Measurements from ENCODE around the gene EXTL1. TPM values are rescaled to one million over a fixed set of nuclear protein-coding genes. Genes with fewer than 3 reads are reported as not detected.

Gene EXTL1
- total RNA-seq, 4 donors from 2014 or later, result 0.13 to 1.2 TPM; not detected in 2

DNA sequence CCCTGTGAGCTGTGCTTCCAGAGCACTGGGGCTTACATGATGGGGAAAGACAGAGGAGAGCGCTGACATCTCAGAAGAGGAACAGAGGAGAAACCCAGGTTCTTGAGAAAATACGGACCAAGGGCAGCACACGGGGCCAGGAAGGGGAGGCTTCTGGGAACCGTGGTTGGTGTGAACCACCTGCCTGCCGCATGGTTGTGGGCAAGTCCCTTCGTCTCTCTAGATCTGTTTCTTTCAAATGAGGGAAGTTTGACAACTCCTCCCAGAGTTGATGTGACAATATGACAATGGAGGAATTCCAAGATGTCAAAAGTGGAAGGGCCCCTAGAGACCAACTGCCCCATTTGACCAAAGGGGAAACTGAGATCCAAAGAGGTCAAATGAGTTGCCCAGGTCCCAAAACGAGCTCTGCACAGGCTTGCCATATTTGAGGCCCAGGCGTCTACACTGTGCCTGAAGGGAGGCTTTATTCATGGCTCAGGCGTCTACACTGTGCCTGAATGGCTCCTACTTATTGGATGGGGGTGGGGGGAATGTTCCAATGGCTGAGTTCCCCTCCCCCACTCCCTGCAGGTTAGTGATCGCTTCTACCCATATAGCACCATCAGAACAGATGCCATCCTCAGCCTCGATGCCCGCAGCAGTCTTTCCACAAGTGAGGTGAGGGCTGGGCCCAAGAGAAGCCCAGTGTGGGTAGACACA, 11.2 kb downstream of the EXTL1 start:
- Histone ChIP-seq H3K9me3 (no peaks in the 10 kb centered on the region), H3K4me1 (peaks cover 26 to 38% of the 10 kb centered on the region in 2 donors), H3K36me3 (no peaks in the 10 kb centered on the region), H3K27ac (peak overlapping the region in 2 of 3 donors; percentile 22 to 74), H3K4me3 (replicated peaks in 1 of 3) (no peak overlapping the region), H3K27me3 (no peaks in the 10 kb centered on the region)
- 91 to 93% methylated on average over 9 to 12 of the region's 12 CpGs for WGBS, 2 donors
- no peak for DNase-seq
- intact Hi-C loops (cut with DNase I), result loop anchor here (10.0 kb wide), 2 partner anchors 72 to 112 kb away; no protein-coding TSS in a partner anchor
- no peak for TF ChIP-seq POLR2A (IDR thresholded peaks at IDR 0.05)
- TF ChIP-seq, protein P1, sequence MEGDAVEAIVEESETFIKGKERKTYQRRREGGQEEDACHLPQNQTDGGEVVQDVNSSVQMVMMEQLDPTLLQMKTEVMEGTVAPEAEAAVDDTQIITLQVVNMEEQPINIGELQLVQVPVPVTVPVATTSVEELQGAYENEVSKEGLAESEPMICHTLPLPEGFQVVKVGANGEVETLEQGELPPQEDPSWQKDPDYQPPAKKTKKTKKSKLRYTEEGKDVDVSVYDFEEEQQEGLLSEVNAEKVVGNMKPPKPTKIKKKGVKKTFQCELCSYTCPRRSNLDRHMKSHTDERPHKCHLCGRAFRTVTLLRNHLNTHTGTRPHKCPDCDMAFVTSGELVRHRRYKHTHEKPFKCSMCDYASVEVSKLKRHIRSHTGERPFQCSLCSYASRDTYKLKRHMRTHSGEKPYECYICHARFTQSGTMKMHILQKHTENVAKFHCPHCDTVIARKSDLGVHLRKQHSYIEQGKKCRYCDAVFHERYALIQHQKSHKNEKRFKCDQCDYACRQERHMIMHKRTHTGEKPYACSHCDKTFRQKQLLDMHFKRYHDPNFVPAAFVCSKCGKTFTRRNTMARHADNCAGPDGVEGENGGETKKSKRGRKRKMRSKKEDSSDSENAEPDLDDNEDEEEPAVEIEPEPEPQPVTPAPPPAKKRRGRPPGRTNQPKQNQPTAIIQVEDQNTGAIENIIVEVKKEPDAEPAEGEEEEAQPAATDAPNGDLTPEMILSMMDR (IDR thresholded peaks at IDR 0.05), result no peak

DNA sequence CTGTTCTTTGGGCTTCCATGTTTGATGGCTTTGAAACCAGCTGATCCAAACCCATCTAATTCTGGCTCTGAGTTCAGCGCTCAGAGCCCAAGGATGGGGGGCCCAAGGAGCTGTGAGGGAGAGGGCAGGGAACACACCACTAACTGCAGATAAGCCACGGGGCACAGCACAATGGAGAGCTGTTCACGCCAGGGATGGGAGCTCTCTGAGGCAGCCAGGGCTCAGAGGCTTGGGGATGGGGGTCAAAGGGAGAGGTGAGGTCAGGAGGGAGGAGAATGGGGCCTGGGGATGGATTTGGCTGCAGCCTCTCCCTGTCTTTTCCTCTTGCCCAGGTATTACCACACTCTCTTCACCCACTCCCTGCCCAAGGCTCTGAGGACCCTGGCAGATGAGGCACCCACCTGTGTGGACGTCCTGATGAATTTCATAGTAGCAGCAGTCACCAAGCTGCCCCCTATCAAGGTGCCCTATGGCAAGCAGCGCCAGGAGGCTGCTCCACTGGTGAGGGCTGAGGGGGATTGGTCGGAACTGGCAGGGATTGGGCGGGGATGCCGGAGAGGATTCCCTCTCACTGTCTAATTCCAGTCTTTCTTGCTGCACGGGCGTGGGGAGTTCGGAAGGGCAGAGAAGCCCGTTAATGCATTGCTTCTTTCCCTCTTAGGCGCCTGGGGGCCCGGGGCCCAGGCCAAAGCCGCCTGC, 13.1 kb downstream of the EXTL1 start:
- Histone ChIP-seq H3K4me1 (peaks cover 26 to 38% of the 10 kb centered on the region in 2 donors), H3K27ac (peak overlapping the region in 1 of 3 donors; percentile 95), H3K36me3 (no peaks in the 10 kb centered on the region), H3K4me3 (replicated peaks in 1 of 3) (peak overlapping the region in 2 of 3 donors; percentile 68 to 94), H3K9me3 (no peaks in the 10 kb centered on the region), H3K27me3 (no peaks in the 10 kb centered on the region)
- no peak for DNase-seq
- 23 to 27% methylated on average over 11 to 13 of the region's 15 CpGs for WGBS, 2 donors
- intact Hi-C loops (cut with DNase I), result loop anchor here (10.0 kb wide), 2 partner anchors 70 to 110 kb away; no protein-coding TSS in a partner anchor
- TF ChIP-seq, protein P1 (IDR thresholded peaks at IDR 0.05), result no peak
- TF ChIP-seq POLR2A (IDR thresholded peaks at IDR 0.05), result no peak

- H3K4me1 ChIP-seq, result peaks cover 26 to 38% of the 10 kb centered on the region in 2 donors
- peak overlapping the region; percentile 86 to 95 (median 87) for H3K27ac ChIP-seq
- no peaks in the 10 kb centered on the region for H3K27me3 ChIP-seq
- no peaks in the 10 kb centered on the region for H3K36me3 ChIP-seq
- H3K9me3 ChIP-seq, result no peaks in the 10 kb centered on the region
- TF ChIP-seq, protein P1 (IDR thresholded peaks at IDR 0.05), result peak in 1 of 6 experiments; percentile 8
- peak; percentile 88 to 89 for TF ChIP-seq POLR2A (IDR thresholded peaks at IDR 0.05)
- H3K4me3 ChIP-seq (replicated peaks in 1 of 3), result peak overlapping the region; percentile 59 to 94 (median 68)
- 0% methylated on average over 34 to 44 of the region's 60 CpGs for WGBS, 2 donors
- intact Hi-C loops (cut with DNase I), result loop anchor here (10.0 kb wide), 2 partner anchors 69 to 109 kb away; no protein-coding TSS in a partner anchor
- peak; percentile 97 to 98 for DNase-seq
These were observed 13.8 kb downstream of the EXTL1 start for GRCh38 chr1:26035203-26035958.

GRCh38 chr1:26035959-26036755, 14.6 kb downstream of the EXTL1 start:
- WGBS, 2 donors, result 5 to 6% methylated on average over 22 of the region's 39 CpGs
- peak; percentile 97 to 99 for DNase-seq
- Histone ChIP-seq H3K27ac (peak overlapping the region; percentile 86 to 95 (median 87)), H3K36me3 (no peaks in the 10 kb centered on the region), H3K27me3 (no peaks in the 10 kb centered on the region), H3K9me3 (no peaks in the 10 kb centered on the region), H3K4me3 (replicated peaks in 1 of 3) (peak overlapping the region; percentile 59 to 94 (median 68)), H3K4me1 (peaks cover 25 to 35% of the 10 kb centered on the region in 2 donors)
- intact Hi-C loops (cut with DNase I), result loop anchor here (10.0 kb wide), 2 partner anchors 69 to 109 kb away; no protein-coding TSS in a partner anchor
- TF ChIP-seq POLR2A (IDR thresholded peaks at IDR 0.05), result peak in 1 of 2 donors; percentile 13
- TF ChIP-seq, protein P1 (IDR thresholded peaks at IDR 0.05), result peak; percentile 98 to 100 (median 99)

All from thyroid gland (tissue), 4 donors.